Measurements from ENCODE around the gene FAM184B. TPM values are rescaled to one million over a fixed set of nuclear protein-coding genes. Genes with fewer than 3 reads are reported as not detected.

Gene FAM184B
- total and polyA plus RNA-seq, 2 experiments from 2014 or later = 0.11 to 0.49 TPM

DNA sequence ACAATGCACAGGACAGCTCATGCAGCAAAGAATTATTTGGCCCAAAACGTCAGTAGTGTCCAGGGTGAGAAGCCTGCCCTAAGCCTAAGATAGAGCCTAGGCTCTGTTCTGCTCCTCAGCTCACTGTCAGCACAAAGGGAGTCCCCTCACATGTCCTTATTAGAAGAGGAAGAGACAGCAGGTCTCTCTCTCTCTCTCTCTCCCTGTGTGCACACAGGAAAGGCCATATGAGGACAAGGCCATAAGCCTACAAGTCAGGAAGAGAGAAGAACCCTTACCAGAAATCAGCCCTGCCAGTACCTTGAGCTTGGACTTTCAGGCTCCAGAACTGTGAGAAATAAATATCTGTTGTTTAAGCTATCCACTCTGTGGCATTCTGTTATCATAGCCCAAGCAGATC, 20.4 kb downstream of the FAM184B start:
- Histone ChIP-seq H4K20me1 (replicated peaks; ENCODE audit: insufficient read depth) (no peaks in the 10 kb centered on the region), H3K27ac (ENCODE audit: low read depth) (no peak overlapping the region), H2AFZ (no peak overlapping the region), H3K9me2 (ENCODE audit: insufficient read depth) (no peaks in the 10 kb centered on the region), H3K79me2 (replicated peaks; ENCODE audit: insufficient read depth) (no peaks in the 10 kb centered on the region), H3K4me1 (ENCODE audit: insufficient read depth) (no peaks in the 10 kb centered on the region), H3K27me3 (ENCODE audit: insufficient read depth) (no peaks in the 10 kb centered on the region), H3K4me3 (no peak overlapping the region), H3F3A (replicated peaks; ENCODE audit: low read depth) (no peaks in the 10 kb centered on the region), H3K36me3 (ENCODE audit: insufficient read depth) (no peaks in the 10 kb centered on the region), H3K4me2 (no peak overlapping the region)
- H3K4me3 Mint-ChIP-seq = no peak overlapping the region
- peaks cover 9% of the 10 kb centered on the region for H3K9me3 Mint-ChIP-seq
- peaks cover 2% of the 10 kb centered on the region for H3K27me3 Mint-ChIP-seq (ENCODE audit: insufficient read depth, low read depth, poor library complexity)
- TF ChIP-seq EZH2phosphoT487 (IDR thresholded peaks at IDR 0.05; ENCODE audit: unreplicated experiment) = no peak
- no peak for TF ChIP-seq STAT1 (IDR thresholded peaks at IDR 0.05; ENCODE audit: unreplicated experiment)
- TF ChIP-seq CREB1 (CRISPR knock-in tag; IDR thresholded peaks at IDR 0.05; ENCODE audit: low read depth) = no peak
- TF ChIP-seq ETS1 (IDR thresholded peaks at IDR 0.05) = no peak
- TF ChIP-seq JUNB (IDR thresholded peaks at IDR 0.05; ENCODE audit: unreplicated experiment) = no peak
- TF ChIP-seq EZH2 (IDR thresholded peaks at IDR 0.05; ENCODE audit: low read depth, unreplicated experiment) = no peak
- TF ChIP-seq, protein P1, sequence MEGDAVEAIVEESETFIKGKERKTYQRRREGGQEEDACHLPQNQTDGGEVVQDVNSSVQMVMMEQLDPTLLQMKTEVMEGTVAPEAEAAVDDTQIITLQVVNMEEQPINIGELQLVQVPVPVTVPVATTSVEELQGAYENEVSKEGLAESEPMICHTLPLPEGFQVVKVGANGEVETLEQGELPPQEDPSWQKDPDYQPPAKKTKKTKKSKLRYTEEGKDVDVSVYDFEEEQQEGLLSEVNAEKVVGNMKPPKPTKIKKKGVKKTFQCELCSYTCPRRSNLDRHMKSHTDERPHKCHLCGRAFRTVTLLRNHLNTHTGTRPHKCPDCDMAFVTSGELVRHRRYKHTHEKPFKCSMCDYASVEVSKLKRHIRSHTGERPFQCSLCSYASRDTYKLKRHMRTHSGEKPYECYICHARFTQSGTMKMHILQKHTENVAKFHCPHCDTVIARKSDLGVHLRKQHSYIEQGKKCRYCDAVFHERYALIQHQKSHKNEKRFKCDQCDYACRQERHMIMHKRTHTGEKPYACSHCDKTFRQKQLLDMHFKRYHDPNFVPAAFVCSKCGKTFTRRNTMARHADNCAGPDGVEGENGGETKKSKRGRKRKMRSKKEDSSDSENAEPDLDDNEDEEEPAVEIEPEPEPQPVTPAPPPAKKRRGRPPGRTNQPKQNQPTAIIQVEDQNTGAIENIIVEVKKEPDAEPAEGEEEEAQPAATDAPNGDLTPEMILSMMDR (conservative IDR thresholded peaks at IDR 0.05; ENCODE audit: low read depth in 2 of 2) = no peak
- TF ChIP-seq ZNF462 (CRISPR knock-in tag; IDR thresholded peaks at IDR 0.05) = no peak
- no peak for TF ChIP-seq ZNF331 (CRISPR knock-in tag; IDR thresholded peaks at IDR 0.05; ENCODE audit: low read depth)
- no peak for TF ChIP-seq REST (IDR thresholded peaks at IDR 0.05; ENCODE audit: unreplicated experiment)
- TF ChIP-seq POLR2AphosphoS5 (IDR thresholded peaks at IDR 0.05; ENCODE audit: low read depth) = no peak
- TF ChIP-seq ZNF114 (CRISPR knock-in tag; IDR thresholded peaks at IDR 0.05) = no peak
- no peak for TF ChIP-seq NANOG (IDR thresholded peaks at IDR 0.05; ENCODE audit: borderline replicate concordance)
- H3K36me3 Mint-ChIP-seq (ENCODE audit: low read depth) = peaks cover 4% of the 10 kb centered on the region
- peaks cover 14% of the 10 kb centered on the region for H3K4me1 Mint-ChIP-seq
- H3K27ac Mint-ChIP-seq = no peak overlapping the region
- ATAC-seq = peak; percentile 34
- no peak for DNase-seq (ENCODE audit: low spot score)

Data from GM23338 (cell line).